ENCODE measurements around the gene ZNF385B. TPM values are rescaled to one million over a fixed set of nuclear protein-coding genes. Genes with fewer than 3 reads are reported as not detected.

Gene ZNF385B
- total RNA-seq, 6 experiments from 2014 or later: 0.08 to 0.26 (median 0.22) TPM; not detected in 1

DNA sequence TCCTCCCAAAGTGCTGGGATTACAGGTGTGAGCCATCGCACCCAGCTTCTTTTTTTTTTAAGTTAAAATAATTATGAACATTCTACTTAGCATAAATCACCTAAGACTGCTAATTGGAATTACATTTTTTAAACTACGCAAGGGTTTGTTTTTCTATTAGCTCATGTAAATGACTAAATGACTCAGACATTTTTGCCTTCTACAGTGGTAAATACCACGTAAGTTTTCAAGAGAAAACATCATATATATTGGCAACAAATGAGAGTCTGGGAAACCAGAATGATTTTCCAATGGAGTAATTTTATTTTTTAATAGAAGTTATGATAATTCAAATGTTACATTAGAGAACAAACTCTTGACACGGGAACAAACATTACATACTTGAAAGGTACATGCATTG is 259.0 kb downstream of the ZNF385B start:
- Mint-ChIP-seq H3K4me3 (no peak overlapping the region), H3K36me3 (ENCODE audit: low read depth) (no peaks in the 10 kb centered on the region), H3K4me1 (ENCODE audit: low read depth) (peaks cover 18% of the 10 kb centered on the region), H3K9me3 (no peaks in the 10 kb centered on the region), H3K27me3 (ENCODE audit: insufficient read depth) (no peaks in the 10 kb centered on the region), H3K27ac (no peak overlapping the region)
- TF ChIP-seq, protein P1, sequence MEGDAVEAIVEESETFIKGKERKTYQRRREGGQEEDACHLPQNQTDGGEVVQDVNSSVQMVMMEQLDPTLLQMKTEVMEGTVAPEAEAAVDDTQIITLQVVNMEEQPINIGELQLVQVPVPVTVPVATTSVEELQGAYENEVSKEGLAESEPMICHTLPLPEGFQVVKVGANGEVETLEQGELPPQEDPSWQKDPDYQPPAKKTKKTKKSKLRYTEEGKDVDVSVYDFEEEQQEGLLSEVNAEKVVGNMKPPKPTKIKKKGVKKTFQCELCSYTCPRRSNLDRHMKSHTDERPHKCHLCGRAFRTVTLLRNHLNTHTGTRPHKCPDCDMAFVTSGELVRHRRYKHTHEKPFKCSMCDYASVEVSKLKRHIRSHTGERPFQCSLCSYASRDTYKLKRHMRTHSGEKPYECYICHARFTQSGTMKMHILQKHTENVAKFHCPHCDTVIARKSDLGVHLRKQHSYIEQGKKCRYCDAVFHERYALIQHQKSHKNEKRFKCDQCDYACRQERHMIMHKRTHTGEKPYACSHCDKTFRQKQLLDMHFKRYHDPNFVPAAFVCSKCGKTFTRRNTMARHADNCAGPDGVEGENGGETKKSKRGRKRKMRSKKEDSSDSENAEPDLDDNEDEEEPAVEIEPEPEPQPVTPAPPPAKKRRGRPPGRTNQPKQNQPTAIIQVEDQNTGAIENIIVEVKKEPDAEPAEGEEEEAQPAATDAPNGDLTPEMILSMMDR (IDR thresholded peaks at IDR 0.05): no peak
- no peak for DNase-seq

DNA sequence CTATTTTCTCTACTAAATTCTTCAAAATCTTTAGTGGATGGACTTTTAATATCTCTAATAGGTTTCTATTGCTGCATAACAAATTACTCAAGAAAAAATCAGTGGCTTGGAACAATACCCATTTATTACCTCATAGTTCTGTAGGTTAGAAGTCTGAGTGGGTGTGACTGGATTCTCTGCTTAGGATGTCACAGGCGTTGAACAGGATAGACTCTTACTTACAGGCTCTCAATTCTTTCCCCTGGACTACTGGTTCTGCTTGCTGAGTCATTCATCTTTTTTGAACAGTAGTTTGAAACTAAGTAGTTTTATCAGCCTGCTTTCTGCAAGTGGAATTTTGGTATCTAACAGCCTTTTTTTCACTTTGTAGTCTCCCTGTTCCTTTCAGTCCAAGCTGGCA is 265.4 kb downstream of the ZNF385B start:
- TF ChIP-seq, protein P1 (IDR thresholded peaks at IDR 0.05): no peak
- H3K27me3 Mint-ChIP-seq (ENCODE audit: insufficient read depth): no peaks in the 10 kb centered on the region
- peaks cover 5% of the 10 kb centered on the region; the same call in 1 of the 2 replicates for H3K36me3 Mint-ChIP-seq (ENCODE audit: low read depth)
- DNase-seq: peak; percentile 77
- H3K4me3 Mint-ChIP-seq: no peak overlapping the region
- peaks cover 65% of the 10 kb centered on the region for H3K4me1 Mint-ChIP-seq (ENCODE audit: low read depth)
- no peaks in the 10 kb centered on the region for H3K9me3 Mint-ChIP-seq
- peak overlapping the region; percentile 67 for H3K27ac Mint-ChIP-seq

DNA sequence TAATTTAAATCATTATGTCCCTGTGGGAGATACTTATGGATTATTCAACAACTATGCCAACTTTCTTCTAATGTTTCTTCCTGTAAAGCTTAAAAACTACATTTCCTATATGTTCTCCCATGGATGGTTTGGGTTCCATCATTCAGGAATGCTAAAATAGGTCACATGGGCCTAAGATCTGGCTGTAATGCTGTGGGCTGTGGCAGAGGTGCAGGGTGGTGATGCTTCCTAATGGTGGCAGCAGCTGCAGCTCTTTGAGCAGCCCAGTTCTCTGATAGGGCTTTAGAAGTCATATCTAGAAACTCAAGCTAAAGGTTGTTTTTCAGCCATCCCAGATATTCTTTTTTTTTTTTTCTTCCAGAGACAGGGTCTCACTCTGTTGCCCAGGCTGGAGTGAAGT is 266.1 kb downstream of the ZNF385B start:
- Mint-ChIP-seq H3K9me3 (no peaks in the 10 kb centered on the region), H3K36me3 (ENCODE audit: low read depth) (peaks cover 5% of the 10 kb centered on the region; the same call in 1 of the 2 replicates), H3K4me1 (ENCODE audit: low read depth) (peaks cover 69% of the 10 kb centered on the region), H3K27me3 (ENCODE audit: insufficient read depth) (no peaks in the 10 kb centered on the region), H3K27ac (no peak overlapping the region), H3K4me3 (no peak overlapping the region)
- TF ChIP-seq, protein P1 (IDR thresholded peaks at IDR 0.05): peak; percentile 34
- DNase-seq: no peak

DNA sequence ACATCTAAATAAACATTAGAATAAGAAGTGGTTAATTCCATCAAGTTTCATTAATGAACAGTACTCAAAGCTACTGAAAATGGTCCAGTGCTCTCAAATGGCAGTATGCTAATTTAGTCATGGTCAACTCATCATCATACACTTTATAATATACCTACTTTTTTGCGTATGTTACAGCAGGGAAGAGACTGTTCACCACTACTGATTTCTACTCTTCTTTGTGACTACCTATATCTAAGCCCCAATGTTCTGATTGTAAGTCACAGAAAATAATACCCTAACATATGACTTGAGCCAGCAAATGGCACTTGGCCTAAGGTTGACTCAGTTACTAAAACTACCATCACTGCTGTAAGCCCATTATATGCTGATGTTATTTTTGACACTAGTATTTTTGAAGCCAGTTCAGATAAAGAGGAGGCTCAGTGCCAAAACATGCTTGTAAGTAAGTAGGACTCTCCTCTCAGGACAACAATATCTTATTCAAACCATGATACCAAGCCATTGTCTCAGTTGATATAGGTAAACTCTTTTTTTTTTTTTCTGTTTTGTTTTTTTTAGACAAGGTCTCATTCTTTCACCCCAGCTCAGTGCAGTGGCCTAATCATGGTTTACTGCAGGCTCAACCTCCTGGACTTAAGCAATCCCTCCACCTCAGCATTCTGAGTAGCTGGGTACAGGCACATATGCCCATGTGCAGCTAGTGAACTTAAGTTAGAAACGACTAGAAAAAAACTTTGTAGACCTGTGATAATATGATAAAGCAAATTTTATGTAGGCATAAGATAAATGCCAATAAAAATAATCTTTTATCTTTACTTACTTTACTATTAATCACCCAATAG is 266.9 kb downstream of the ZNF385B start:
- DNase-seq: no peak
- Mint-ChIP-seq H3K27ac (no peak overlapping the region; the same call in 1 of the 2 replicates), H3K4me3 (no peak overlapping the region), H3K27me3 (ENCODE audit: insufficient read depth) (no peaks in the 10 kb centered on the region), H3K4me1 (ENCODE audit: low read depth) (peaks cover 69% of the 10 kb centered on the region), H3K9me3 (no peaks in the 10 kb centered on the region), H3K36me3 (ENCODE audit: low read depth) (peaks cover 5% of the 10 kb centered on the region; the same call in 1 of the 2 replicates)
- TF ChIP-seq, protein P1 (IDR thresholded peaks at IDR 0.05): no peak

DNA sequence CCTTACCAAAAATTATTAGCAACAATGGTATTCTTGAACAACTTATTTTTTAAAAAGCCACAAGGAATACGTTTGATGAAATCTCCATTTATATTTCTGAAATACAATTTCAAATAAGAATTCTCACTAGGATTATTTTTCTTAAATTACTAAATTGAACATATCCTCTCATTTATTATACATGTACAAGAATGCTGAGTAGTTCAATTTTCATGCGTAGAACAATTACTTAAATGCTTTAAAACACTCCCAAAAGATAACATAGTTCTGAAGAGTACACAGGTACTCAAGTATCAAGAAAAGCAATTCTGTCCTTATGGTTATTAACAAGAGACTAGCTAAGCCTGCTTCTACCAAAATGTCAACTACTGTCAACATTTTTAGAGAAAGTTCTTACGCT is 268.1 kb downstream of the ZNF385B start:
- TF ChIP-seq, protein P1 (IDR thresholded peaks at IDR 0.05): no peak
- no peak for DNase-seq
- Mint-ChIP-seq H3K4me1 (ENCODE audit: low read depth) (peaks cover 68% of the 10 kb centered on the region), H3K27me3 (ENCODE audit: insufficient read depth) (no peaks in the 10 kb centered on the region), H3K9me3 (no peaks in the 10 kb centered on the region), H3K4me3 (no peak overlapping the region), H3K36me3 (ENCODE audit: low read depth) (peaks cover 5% of the 10 kb centered on the region; the same call in 1 of the 2 replicates), H3K27ac (no peak overlapping the region)
